Measurements from ENCODE around the gene NFYA.
A peak's percentile ranks its signal among the peaks of the same experiment; 100 is the strongest.

NFYA gene

DNA sequence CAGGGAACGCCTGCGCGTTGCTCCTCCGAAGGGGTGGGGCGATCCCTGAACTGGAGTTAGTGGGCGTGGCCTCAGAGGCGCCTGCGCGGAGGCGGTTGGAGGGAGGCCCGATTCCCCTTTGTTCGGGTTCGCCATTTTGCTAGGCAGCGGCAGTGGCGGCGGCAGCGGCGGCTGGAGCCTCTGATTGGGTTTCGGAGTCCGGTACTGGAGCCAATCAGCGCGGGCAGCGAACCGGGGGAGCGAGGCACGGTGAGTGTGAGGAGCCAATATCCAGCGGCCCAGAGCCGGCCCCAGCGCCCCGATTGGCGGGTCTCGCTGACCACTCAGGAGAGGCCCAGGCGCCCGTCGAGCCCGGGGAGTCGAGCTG, at the start of gene NFYA:
TSS of gene NFYA (plus strand) at position 139 of the 367 bp plus-strand sequence. CDS start 6,116 bp downstream, outside the sequence.
- H3K27ac ChIP-seq (ENCODE audit: low read length) = peak within 1 kb of the TSS; percentile 99
- H3K4me1 ChIP-seq (ENCODE audit: insufficient read depth, low read length) = peaks cover 21% of the 10 kb centered on the region; the same call in 1 of the 2 replicates
- no peaks in the 10 kb centered on the region for H3K27me3 ChIP-seq (ENCODE audit: insufficient read depth, low read length)
- H3K4me3 ChIP-seq (ENCODE audit: low read length) = peak within 1 kb of the TSS; percentile 84
- H3K9me3 ChIP-seq (ENCODE audit: insufficient read depth, low read depth, low read length) = no peaks in the 10 kb centered on the region
- H3K36me3 ChIP-seq (ENCODE audit: insufficient read depth, low read depth, low read length) = peaks cover 37% of the 10 kb centered on the region
- H3K9ac ChIP-seq (ENCODE audit: low read depth, low read length) = peak within 1 kb of the TSS; percentile 99

DNA sequence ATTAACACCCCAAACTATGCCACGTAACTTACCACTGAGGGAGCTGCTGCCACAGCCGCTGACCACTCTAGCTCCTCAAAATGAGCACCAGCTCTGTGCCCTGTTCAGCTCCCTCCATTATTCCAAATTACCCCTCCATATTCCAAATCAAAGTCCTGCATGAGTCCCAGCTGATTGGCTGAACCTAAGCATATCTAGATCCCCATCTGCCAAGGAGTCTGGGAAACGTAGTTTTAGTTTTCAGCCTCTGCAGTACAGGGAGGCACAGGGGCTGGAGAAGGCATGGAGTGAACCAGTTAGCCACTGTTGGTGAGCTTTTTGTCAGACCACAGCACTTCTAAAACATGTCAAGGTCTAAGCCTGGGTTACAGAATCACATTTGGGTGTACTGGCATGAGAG, 49.7 kb upstream of the NFYA start:
- Histone ChIP-seq H3K4me3 (ENCODE audit: low read length) (no peak overlapping the region), H3K4me1 (ENCODE audit: insufficient read depth, low read length) (0 out of 2 replicates have a peak, but pooled peaks cover 5% of the 10 kb centered on the region), H3K27ac (ENCODE audit: low read length) (no peak overlapping the region), H3K9ac (ENCODE audit: low read depth, low read length) (no peak overlapping the region), H3K36me3 (ENCODE audit: insufficient read depth, low read depth, low read length) (no peaks in the 10 kb centered on the region), H3K9me3 (ENCODE audit: insufficient read depth, low read depth, low read length) (no peaks in the 10 kb centered on the region), H3K27me3 (ENCODE audit: insufficient read depth, low read length) (no peaks in the 10 kb centered on the region)

DNA sequence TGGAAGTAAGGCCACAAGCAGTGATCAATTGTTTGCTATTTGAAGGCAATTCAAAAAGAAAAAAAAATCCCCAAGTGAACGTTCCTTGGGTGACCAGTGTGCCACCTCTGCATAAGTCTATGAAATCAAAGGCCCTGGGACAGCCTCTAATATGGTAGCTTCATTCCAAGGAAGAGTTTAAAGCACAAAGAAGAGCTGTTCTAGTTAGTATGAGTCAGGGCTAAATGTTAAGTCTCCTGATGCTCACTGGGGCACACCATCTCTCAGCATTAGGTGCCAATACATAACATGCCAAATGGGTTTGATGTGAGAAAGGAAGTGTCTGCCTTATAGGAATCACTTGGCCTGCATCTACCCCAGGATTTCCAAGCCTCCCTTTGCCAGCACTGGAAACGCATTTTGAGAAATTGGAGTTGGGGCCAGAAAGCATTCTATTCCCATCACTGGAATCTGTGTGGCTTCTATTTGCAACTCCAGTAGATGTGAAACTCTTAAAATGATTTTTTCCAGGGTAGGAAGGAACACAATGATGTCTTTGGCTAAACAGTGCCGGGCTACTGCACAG, 46.7 kb upstream of the NFYA start:
- Histone ChIP-seq H3K9ac (ENCODE audit: low read depth, low read length) (no peak overlapping the region), H3K27me3 (ENCODE audit: insufficient read depth, low read length) (peaks cover 6% of the 10 kb centered on the region; the same call in 1 of the 2 replicates), H3K4me3 (ENCODE audit: low read length) (no peak overlapping the region), H3K36me3 (ENCODE audit: insufficient read depth, low read depth, low read length) (no peaks in the 10 kb centered on the region), H3K4me1 (ENCODE audit: insufficient read depth, low read length) (peaks cover 13% of the 10 kb centered on the region; the same call in 1 of the 2 replicates), H3K9me3 (ENCODE audit: insufficient read depth, low read depth, low read length) (no peaks in the 10 kb centered on the region), H3K27ac (ENCODE audit: low read length) (no peak overlapping the region)

DNA sequence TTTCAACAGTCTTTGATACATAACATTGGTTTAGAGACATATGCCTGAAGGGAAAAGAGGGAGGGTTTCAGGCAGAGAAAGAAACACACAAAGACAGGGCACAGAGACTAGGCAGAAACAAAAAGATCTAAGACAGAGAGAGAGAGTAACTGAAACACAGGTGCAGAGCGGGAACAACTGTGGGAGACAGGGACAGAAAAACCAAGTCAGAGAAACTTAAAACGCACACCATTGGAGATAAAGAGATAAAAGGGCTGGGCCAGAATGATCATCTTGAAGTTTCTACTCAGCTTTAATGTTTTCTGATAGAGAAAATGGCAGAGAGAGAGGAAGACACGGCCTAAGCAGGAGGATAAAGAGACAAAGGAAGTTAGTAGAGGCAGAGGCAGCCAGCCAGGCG, 45.5 kb upstream of the NFYA start:
- Histone ChIP-seq H3K9ac (ENCODE audit: low read depth, low read length) (peak overlapping the region; percentile 68; the same call in 1 of the 2 replicates), H3K36me3 (ENCODE audit: insufficient read depth, low read depth, low read length) (no peaks in the 10 kb centered on the region), H3K9me3 (ENCODE audit: insufficient read depth, low read depth, low read length) (no peaks in the 10 kb centered on the region), H3K27me3 (ENCODE audit: insufficient read depth, low read length) (peaks cover 6% of the 10 kb centered on the region; the same call in 1 of the 2 replicates), H3K27ac (ENCODE audit: low read length) (no peak overlapping the region), H3K4me1 (ENCODE audit: insufficient read depth, low read length) (peaks cover 13% of the 10 kb centered on the region; the same call in 1 of the 2 replicates), H3K4me3 (ENCODE audit: low read length) (peak overlapping the region; percentile 68)

DNA sequence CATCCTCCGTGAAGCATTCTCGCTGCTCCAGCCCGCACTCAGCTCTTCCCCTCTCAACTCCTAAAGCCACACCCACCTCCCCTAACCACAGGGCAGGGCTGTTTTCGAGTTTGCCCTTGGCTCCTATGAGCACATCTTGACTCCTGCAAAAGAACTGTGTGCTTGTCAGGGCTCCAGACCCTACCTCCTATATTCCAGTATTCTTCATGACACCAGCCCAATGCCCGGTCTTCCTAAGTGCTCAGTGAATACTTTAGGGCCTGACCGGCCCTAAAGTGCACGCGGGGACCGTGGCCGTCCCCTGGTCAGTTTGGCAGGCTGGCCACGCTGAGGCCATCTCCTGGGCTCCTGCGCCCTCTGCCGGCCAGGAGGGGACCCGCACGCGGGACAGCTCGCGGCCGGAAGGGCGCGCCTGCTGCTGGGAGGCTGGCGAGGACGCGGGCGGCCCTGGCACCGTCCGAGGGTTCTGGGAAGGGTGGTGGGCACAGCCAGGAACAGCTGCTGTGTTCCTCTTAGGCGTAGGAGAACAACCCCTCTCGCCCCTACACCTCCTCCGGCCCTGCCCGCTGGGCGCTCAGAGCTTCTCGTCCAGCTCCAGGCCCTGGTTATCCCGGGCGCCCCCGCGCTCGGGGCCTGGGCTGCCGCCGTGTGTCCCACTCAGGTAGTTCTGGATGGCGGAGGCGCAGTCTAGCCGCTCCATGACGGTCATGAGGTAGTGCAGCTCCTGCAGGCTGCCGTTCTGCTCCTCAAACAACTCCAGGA, 44.8 kb upstream of the NFYA start:
- H3K9ac ChIP-seq (ENCODE audit: low read depth, low read length) = peak overlapping the region; percentile 75; the same call in 1 of the 2 replicates
- peak overlapping the region; percentile 68 for H3K4me3 ChIP-seq (ENCODE audit: low read length)
- H3K27ac ChIP-seq (ENCODE audit: low read length) = no peak overlapping the region
- peaks cover 6% of the 10 kb centered on the region; the same call in 1 of the 2 replicates for H3K27me3 ChIP-seq (ENCODE audit: insufficient read depth, low read length)
- peaks cover 13% of the 10 kb centered on the region; the same call in 1 of the 2 replicates for H3K4me1 ChIP-seq (ENCODE audit: insufficient read depth, low read length)
- H3K9me3 ChIP-seq (ENCODE audit: insufficient read depth, low read depth, low read length) = no peaks in the 10 kb centered on the region
- no peaks in the 10 kb centered on the region for H3K36me3 ChIP-seq (ENCODE audit: insufficient read depth, low read depth, low read length)

DNA sequence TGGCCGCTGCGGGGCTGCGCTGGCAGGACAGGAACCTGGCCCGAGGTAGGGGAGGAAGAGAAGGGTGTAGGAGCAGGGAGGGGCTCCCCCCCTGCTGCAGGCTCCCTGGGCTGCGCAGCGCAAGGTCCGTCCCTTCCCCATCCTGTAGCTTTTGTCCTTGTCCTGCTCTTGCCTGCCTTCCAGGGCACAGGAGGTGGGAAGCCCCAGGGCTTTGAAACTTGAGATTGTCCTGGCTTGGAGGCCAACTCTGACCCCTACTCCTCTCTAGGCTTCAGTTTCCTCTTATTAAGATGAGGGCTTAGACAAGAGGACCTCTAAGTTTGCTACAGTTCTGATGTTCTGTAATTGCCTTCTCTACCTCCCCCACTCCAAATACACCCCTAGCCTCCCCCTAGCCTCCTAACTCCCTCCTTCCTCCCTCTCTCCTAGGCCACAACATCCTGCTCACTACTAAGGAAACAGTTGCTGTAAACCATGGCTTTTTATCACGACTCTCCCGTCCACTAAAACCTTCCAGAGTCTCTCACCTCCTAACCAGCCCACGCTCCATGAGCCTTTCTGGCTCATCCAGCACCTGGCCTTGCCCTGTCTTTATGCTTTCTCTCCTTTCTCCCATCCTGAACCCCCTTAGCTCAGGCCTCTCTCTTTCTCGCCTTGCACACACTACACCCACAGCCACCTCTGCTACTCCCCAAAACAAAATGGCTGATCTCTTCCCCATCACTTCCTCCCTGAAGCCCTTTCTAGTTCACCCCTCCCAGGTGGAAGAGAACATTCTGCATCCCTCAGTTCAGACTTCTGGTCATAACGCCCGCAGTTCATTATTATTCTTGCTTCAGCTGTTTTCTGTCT, 44.0 kb upstream of the NFYA start:
- Histone ChIP-seq H3K27ac (ENCODE audit: low read length) (no peak overlapping the region), H3K4me1 (ENCODE audit: insufficient read depth, low read length) (peaks cover 13% of the 10 kb centered on the region; the same call in 1 of the 2 replicates), H3K9ac (ENCODE audit: low read depth, low read length) (peak overlapping the region; percentile 75; the same call in 1 of the 2 replicates), H3K36me3 (ENCODE audit: insufficient read depth, low read depth, low read length) (no peaks in the 10 kb centered on the region), H3K9me3 (ENCODE audit: insufficient read depth, low read depth, low read length) (no peaks in the 10 kb centered on the region), H3K27me3 (ENCODE audit: insufficient read depth, low read length) (peaks cover 6% of the 10 kb centered on the region; the same call in 1 of the 2 replicates), H3K4me3 (ENCODE audit: low read length) (peak overlapping the region; percentile 68)

DNA sequence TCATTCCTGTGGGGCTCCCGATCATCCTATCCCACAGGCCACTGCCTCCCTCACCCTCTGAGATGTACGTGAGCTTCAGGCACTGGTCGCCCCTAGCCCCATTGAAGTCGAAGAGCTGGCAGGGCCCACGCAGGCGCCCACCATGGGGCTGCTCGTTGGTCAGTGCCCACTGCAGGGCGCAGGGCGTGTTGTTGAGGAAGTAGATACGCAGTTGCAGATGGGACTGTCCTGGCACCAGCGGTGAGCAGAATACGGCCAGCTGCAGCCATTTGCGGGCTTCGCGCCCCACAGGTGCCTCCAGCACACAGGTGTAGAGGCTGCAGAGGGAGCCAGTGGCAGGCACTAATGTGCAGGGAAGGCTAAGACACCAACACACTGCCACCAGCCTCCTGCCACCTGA, 39.9 kb upstream of the NFYA start:
- Histone ChIP-seq H3K27me3 (ENCODE audit: insufficient read depth, low read length) (peaks cover 6% of the 10 kb centered on the region; the same call in 1 of the 2 replicates), H3K9ac (ENCODE audit: low read depth, low read length) (no peak overlapping the region)

DNA sequence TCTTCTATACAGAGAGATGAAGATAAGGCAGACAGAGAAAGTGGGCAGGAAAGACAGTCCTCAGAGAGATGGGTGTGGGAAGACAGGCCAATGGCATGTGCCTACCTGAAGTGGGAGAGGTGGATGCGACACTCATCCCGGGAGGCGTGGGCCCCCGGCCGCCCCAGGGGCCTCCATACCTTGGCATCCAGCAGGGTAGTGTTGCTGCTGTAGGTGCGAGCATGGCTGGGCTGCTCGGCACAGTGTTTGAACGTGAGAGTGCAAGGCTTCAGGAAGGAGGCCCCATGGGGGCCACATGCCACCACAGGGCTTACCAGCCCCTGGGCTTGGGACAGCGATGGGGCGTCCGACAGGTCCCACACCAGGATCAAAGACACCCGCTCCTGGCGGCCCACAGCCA, 39.0 kb upstream of the NFYA start:
- H3K27ac ChIP-seq (ENCODE audit: low read length) = no peak overlapping the region

More for the DNA sequence above, 39.9 kb upstream of the NFYA start:
- Histone ChIP-seq H3K4me3 (ENCODE audit: low read length) (no peak overlapping the region), H3K27ac (ENCODE audit: low read length) (no peak overlapping the region), H3K36me3 (ENCODE audit: insufficient read depth, low read depth, low read length) (no peaks in the 10 kb centered on the region), H3K9me3 (ENCODE audit: insufficient read depth, low read depth, low read length) (no peaks in the 10 kb centered on the region), H3K4me1 (ENCODE audit: insufficient read depth, low read length) (peaks cover 8% of the 10 kb centered on the region; the same call in 1 of the 2 replicates)

DNA sequence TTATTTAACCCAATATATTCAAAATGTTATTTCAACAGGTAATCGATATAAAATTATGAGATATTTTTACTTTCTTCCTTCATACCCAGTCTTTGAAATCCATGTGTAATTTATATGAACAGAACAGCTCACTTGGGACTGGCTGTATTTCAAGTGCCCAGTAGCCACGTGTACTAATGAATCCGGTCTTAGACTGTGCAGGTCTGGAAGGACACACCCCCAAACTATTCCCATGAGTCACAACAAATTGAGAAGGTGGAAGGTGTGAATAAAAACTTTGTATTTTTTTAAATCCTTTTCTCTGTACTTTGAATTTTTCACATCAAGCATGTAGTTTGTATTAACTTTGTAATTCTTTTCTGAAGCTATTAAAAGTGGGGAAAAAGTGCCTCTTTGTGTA, 36.6 kb upstream of the NFYA start:
- Histone ChIP-seq H3K27me3 (ENCODE audit: insufficient read depth, low read length) (no peaks in the 10 kb centered on the region), H3K27ac (ENCODE audit: low read length) (no peak overlapping the region), H3K9me3 (ENCODE audit: insufficient read depth, low read depth, low read length) (no peaks in the 10 kb centered on the region), H3K9ac (ENCODE audit: low read depth, low read length) (no peak overlapping the region), H3K36me3 (ENCODE audit: insufficient read depth, low read depth, low read length) (no peaks in the 10 kb centered on the region), H3K4me3 (ENCODE audit: low read length) (no peak overlapping the region), H3K4me1 (ENCODE audit: insufficient read depth, low read length) (peaks cover 6% of the 10 kb centered on the region)

More for the DNA sequence above, 39.0 kb upstream of the NFYA start:
- H3K9me3 ChIP-seq (ENCODE audit: insufficient read depth, low read depth, low read length) = no peaks in the 10 kb centered on the region
- no peaks in the 10 kb centered on the region for H3K36me3 ChIP-seq (ENCODE audit: insufficient read depth, low read depth, low read length)
- H3K27me3 ChIP-seq (ENCODE audit: insufficient read depth, low read length) = peaks cover 6% of the 10 kb centered on the region; the same call in 1 of the 2 replicates
- no peak overlapping the region for H3K4me3 ChIP-seq (ENCODE audit: low read length)
- H3K4me1 ChIP-seq (ENCODE audit: insufficient read depth, low read length) = peaks cover 7% of the 10 kb centered on the region
- no peak overlapping the region for H3K9ac ChIP-seq (ENCODE audit: low read depth, low read length)

DNA sequence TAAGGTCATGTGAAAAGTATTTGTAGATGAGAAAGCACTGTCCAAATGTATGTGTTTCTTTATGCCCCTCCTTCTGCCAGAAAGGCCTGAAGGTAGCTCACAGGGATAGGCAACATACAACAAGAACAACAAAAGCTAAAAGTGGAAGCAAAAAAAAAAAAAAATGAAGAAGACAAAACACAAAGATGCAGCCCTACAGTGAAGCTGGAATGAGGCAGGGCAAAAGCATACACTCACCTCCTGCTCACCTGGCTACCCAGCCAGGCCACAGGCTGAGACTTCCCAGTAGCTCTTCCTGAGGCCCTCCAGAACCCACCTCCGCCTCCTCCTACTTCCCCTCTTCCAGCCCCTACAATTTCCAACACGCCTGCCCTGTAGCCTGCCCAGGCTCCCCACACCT, 36.2 kb upstream of the NFYA start:
- Histone ChIP-seq H3K9me3 (ENCODE audit: insufficient read depth, low read depth, low read length) (no peaks in the 10 kb centered on the region), H3K4me3 (ENCODE audit: low read length) (no peak overlapping the region), H3K4me1 (ENCODE audit: insufficient read depth, low read length) (peaks cover 6% of the 10 kb centered on the region), H3K36me3 (ENCODE audit: insufficient read depth, low read depth, low read length) (no peaks in the 10 kb centered on the region), H3K9ac (ENCODE audit: low read depth, low read length) (no peak overlapping the region), H3K27me3 (ENCODE audit: insufficient read depth, low read length) (no peaks in the 10 kb centered on the region), H3K27ac (ENCODE audit: low read length) (no peak overlapping the region)

DNA sequence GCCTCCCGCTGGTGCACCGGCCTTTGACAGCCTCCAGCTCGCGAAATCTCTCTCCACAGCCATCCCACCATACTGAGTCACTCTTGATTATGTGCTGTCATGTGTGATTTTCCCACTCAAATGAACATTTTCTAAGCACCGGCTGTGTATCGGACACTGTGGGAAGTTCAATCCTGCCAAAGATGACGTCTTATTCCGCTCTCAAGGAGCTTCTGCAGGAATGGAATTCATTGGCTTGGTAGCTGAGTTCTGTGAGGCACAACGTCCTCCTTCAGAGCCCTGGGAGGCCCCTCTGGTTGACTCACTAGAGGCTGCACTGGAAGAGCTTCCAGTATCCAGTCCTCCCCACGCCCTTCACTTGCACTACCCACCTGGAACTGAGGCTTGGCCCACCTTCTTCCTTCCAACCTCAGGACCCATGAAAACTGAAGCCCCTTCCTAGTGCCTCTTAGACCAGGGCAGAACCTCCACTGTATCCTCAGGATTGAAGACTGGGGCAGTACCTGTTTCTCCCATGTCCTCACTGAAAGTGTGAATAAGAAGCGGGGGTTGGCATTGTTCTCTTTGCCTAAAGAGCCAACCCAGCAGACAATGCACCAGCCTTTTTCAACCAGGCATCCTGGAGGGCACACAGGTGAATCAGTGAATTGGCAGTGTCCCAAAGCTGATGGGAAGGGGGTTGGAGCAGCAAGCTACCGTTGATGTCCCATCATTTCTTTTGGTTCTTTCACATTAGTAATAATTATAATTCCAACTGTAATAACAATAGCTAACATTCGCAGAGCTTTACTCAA, 35.5 kb upstream of the NFYA start:
- Histone ChIP-seq H3K9me3 (ENCODE audit: insufficient read depth, low read depth, low read length) (no peaks in the 10 kb centered on the region), H3K36me3 (ENCODE audit: insufficient read depth, low read depth, low read length) (no peaks in the 10 kb centered on the region), H3K27me3 (ENCODE audit: insufficient read depth, low read length) (no peaks in the 10 kb centered on the region), H3K4me1 (ENCODE audit: insufficient read depth, low read length) (peaks cover 6% of the 10 kb centered on the region), H3K4me3 (ENCODE audit: low read length) (no peak overlapping the region), H3K27ac (ENCODE audit: low read length) (no peak overlapping the region), H3K9ac (ENCODE audit: low read depth, low read length) (no peak overlapping the region)
